Thoracic aorta (tissue), 2 donors: Measurements from ENCODE around the gene NIPBL. TPM values are rescaled to one million over a fixed set of nuclear protein-coding genes. Genes with fewer than 3 reads are reported as not detected.

Experiments
- ATAC-seq: fragments of 150-250 bp; one replicate; pipeline ENCODE4 v1.8.0; 2017; ENCODE audit warnings: low read depth; ENCODE audit not compliant: insufficient number of reproducible peaks, low FRiP score
- DNase-seq: peaks from one replicate; pipeline ENCODE4 v3.0.0-alpha.2; 2020; ENCODE audit warnings: low spot score
- H3K27ac ChIP-seq, 2 donors: fragments of 200-600 bp; sonication (generic); 1 replicate in 1 of 2; 2 replicates in 1 of 2; pipeline ENCODE4 v1.5.1; 2016; ENCODE audit warnings: mild to moderate bottlenecking in 2 of 2, moderate library complexity in 2 of 2
- H3K27me3 ChIP-seq: fragments of 200-600 bp; sonication (generic); replicated peaks from 2 replicates; pipeline ENCODE4 v1.6.0; 2016; ENCODE audit warnings: mild to moderate bottlenecking; ENCODE audit not compliant: insufficient read depth
- H3K36me3 ChIP-seq: fragments of 200-600 bp; sonication (generic); one replicate; pipeline ENCODE4 v1.5.1; 2016
- H3K4me1 ChIP-seq, 2 donors: fragments of 200-600 bp; sonication (generic); 1 replicate in 1 of 2; 2 replicates in 1 of 2; pipeline versions ENCODE4 v1.5.1 to v1.6.0; 2016; ENCODE audit warnings: low read depth in 2 of 2, mild to moderate bottlenecking in 1 of 2; ENCODE audit not compliant: control insufficient read depth in 1 of 2
- H3K4me3 ChIP-seq: fragments of 200-600 bp; sonication (generic); 2 replicates; pipeline ENCODE4 v1.5.1; 2016; ENCODE audit warnings: mild to moderate bottlenecking
- H3K9me3 ChIP-seq: fragments of 200-600 bp; sonication (generic); 2 replicates; pipeline ENCODE4 v1.5.1; 2016
- total RNA-seq, 2 donors: library from RNA; depleted of rRNA; stranded (reverse); fragments of >200 nt; gene quantifications; one replicate each; pipeline versions ENCODE4 v1.1.0 to v1.2.3, GENCODE V29; 2016
- TF ChIP-seq, protein P1 (sequence below): fragments of 200-600 bp; sonication (generic); IDR thresholded peaks from one replicate; pipeline ENCODE4 v1.5.1; 2019; ENCODE audit warnings: antibody characterized with exemption

Gene NIPBL
- total RNA-seq, 2 donors from 2014 or later, result 38.6 to 50.8 TPM

DNA sequence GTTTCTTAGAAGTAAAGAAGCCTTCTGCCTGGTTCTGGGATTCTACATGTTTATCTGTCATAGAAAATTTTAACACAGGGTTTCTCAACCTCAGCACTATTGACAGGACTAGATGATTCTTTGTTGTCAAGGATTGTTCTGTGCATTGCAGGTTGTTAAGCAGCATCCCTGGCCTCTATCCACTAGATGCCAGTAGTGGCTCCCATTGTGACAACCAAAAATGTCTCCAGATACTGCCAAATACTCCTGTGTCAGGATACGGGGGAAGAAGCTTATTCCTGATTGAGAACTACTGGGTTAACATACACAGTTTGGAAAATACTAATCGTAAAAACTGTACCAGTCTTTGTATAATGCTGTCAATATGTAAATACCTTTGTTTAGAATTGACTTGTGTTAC lies 167.1 kb downstream of the NIPBL start:
- Histone ChIP-seq H3K27me3 (no peaks in the 10 kb centered on the region), H3K4me1 (no peaks in the 10 kb centered on the region), H3K36me3 (peaks cover 9% of the 10 kb centered on the region), H3K9me3 (no peaks in the 10 kb centered on the region), H3K27ac (no peak overlapping the region), H3K4me3 (no peak overlapping the region)
- TF ChIP-seq, protein P1, sequence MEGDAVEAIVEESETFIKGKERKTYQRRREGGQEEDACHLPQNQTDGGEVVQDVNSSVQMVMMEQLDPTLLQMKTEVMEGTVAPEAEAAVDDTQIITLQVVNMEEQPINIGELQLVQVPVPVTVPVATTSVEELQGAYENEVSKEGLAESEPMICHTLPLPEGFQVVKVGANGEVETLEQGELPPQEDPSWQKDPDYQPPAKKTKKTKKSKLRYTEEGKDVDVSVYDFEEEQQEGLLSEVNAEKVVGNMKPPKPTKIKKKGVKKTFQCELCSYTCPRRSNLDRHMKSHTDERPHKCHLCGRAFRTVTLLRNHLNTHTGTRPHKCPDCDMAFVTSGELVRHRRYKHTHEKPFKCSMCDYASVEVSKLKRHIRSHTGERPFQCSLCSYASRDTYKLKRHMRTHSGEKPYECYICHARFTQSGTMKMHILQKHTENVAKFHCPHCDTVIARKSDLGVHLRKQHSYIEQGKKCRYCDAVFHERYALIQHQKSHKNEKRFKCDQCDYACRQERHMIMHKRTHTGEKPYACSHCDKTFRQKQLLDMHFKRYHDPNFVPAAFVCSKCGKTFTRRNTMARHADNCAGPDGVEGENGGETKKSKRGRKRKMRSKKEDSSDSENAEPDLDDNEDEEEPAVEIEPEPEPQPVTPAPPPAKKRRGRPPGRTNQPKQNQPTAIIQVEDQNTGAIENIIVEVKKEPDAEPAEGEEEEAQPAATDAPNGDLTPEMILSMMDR, result no peak
- DNase-seq (no peak), ATAC-seq (no peak)

DNA sequence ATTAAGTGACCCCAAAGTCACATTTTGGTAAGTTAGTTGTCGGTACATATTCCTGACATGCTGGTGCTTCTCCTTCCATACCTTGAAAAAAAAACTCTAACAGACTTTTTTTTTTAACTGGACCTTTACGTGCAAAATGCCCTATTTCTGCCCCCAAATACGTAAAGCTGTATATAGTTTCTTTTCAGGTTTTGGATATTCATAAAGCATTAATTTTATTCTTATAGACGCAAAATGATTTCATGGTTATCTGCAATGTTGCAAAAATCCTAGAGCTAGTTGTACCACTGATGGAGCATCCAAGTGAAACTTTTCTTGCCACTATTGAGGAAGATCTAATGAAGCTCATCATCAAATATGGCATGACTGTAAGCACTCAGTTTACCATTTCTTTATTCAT lies 167.6 kb downstream of the NIPBL start:
- ATAC-seq, result no peak
- no peak for DNase-seq
- peaks cover 12% of the 10 kb centered on the region for H3K36me3 ChIP-seq
- no peaks in the 10 kb centered on the region for H3K9me3 ChIP-seq
- TF ChIP-seq, protein P1, result no peak
- H3K27me3 ChIP-seq, result no peaks in the 10 kb centered on the region
- no peak overlapping the region for H3K4me3 ChIP-seq
- H3K27ac ChIP-seq, result no peak overlapping the region
- H3K4me1 ChIP-seq, result no peaks in the 10 kb centered on the region

DNA sequence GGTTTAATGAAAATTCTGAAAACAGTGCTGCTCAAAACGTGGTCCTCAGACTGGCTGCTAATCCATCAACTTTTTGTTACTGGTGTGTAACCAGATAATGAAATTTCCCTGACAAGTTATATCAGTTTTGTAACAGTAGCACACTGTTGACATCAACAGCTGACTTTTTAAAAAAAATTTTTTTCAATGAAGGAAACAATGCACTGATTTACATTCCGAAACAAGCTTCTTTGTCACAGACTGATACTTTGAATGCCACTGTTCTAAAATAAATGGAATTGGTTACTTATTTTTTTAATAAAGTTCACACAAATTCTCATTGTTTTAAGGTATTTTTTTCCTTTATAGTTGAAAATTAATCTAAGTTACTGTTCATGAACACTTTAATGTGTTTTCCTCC lies 169.1 kb downstream of the NIPBL start:
- Histone ChIP-seq H3K4me3 (no peak overlapping the region), H3K9me3 (no peaks in the 10 kb centered on the region), H3K27ac (no peak overlapping the region), H3K36me3 (peaks cover 27% of the 10 kb centered on the region), H3K4me1 (no peaks in the 10 kb centered on the region), H3K27me3 (no peaks in the 10 kb centered on the region)
- ATAC-seq (no peak), DNase-seq (no peak)
- TF ChIP-seq, protein P1, result no peak

DNA sequence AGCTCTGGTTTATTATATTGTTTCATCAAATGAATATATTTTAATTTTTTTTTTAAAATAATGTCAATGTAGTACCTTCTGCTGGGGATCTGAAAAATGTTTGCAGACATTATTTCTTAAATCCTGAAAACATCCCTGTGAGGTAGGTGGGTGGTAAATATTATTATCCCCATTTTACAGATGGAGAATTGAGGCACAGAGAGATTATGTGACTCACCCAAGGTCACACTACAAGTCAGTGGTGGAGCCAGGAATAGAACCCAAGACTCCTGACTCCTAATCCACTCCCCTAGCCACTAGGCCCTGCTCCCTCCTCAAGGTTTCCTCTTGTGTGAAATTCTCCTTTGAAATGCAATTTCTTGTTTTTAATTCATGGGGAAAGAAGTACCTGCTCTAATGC lies 171.4 kb downstream of the NIPBL start:
- no peak for ATAC-seq
- H3K9me3 ChIP-seq, result no peaks in the 10 kb centered on the region
- no peak for DNase-seq
- TF ChIP-seq, protein P1, result no peak
- H3K4me3 ChIP-seq, result no peak overlapping the region
- no peak overlapping the region for H3K27ac ChIP-seq
- peaks cover 43% of the 10 kb centered on the region for H3K36me3 ChIP-seq
- no peaks in the 10 kb centered on the region for H3K4me1 ChIP-seq
- no peaks in the 10 kb centered on the region for H3K27me3 ChIP-seq

DNA sequence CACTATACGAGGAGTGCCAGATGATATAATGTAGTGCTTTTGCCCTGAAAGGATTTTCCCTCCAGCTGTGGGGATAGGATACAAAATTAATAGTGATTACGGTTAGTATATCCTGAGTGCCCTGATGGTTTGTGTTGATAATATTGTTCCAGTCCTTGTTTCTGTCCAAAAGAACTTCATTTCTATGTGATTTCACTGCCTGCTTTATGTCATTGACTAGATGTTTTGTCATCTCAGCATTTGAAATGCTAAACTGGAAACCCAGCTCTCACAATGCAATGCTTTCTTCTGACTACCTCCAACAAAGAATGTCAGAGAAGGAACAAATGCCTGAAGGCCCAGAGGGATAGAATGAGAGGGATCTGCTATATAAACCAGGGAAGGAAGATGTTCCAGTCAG lies 177.8 kb downstream of the NIPBL start:
- DNase-seq, result no peak
- no peak for ATAC-seq
- TF ChIP-seq, protein P1, result no peak
- H3K27ac ChIP-seq, result no peak overlapping the region
- no peak overlapping the region for H3K4me3 ChIP-seq
- H3K4me1 ChIP-seq, result no peaks in the 10 kb centered on the region
- no peaks in the 10 kb centered on the region for H3K27me3 ChIP-seq
- H3K9me3 ChIP-seq, result no peaks in the 10 kb centered on the region
- H3K36me3 ChIP-seq, result peaks cover 62% of the 10 kb centered on the region
